Prostate gland (tissue), 2 donors: ENCODE results near the gene TMEM223. TPM values are rescaled to one million over a fixed set of nuclear protein-coding genes. Genes with fewer than 3 reads are reported as not detected.
"Not testable (repeated sequence)": the region's sequence is repeated elsewhere in the genome, so short reads cannot be mapped to it uniquely, and the experiment has no call there.

Experiments
- DNase-seq: peaks from one replicate; pipeline ENCODE4 v3.0.0-alpha.2; 2019; ENCODE audit warnings: low spot score
- H3K27ac ChIP-seq, 2 donors: fragments of 200-600 bp; sonication (generic); 2 replicates each; pipeline ENCODE4 v1.5.1; 2017 to 2019
- H3K27me3 ChIP-seq: fragments of 200-600 bp; sonication (generic); replicated peaks from 2 replicates; pipeline ENCODE4 v1.5.1; 2019; ENCODE audit not compliant: insufficient read depth
- H3K36me3 ChIP-seq, 2 donors: fragments of 200-600 bp; sonication (generic); 1 replicate in 1 of 2; 2 replicates in 1 of 2; pipeline versions ENCODE4 v1.5.1 to v1.8.1; 2017 to 2019
- H3K4me1 ChIP-seq: fragments of 200-600 bp; sonication (generic); replicated peaks from 2 replicates; pipeline ENCODE4 v1.5.1; 2019
- H3K4me3 ChIP-seq, 2 donors: fragments of 200-600 bp; sonication (generic); 2 replicates each; pipeline ENCODE4 v1.5.1; 2017 to 2019
- H3K9me3 ChIP-seq: fragments of 200-600 bp; sonication (generic); 2 replicates; pipeline ENCODE4 v1.5.1; 2017
- POLR2A ChIP-seq: fragments of 450-650 bp; IDR thresholded peaks from one replicate; pipeline ENCODE4 v1.6.1; 2016; ENCODE audit warnings: antibody characterized with exemption, mild to moderate bottlenecking
- POLR2AphosphoS5 ChIP-seq: sonication (generic); formaldehyde crosslinking; IDR thresholded peaks from one replicate; pipeline ENCODE4 v1.6.1; 2017; ENCODE audit warnings: antibody characterized with exemption
- WGBS: methylation state at CpG from one replicate; pipeline ENCODE4 v1.1.5; 2018; 5-methylcytosine and 5-hydroxymethylcytosine counted together
- intact Hi-C: fragments of 100-400 bp; cut with DNase I; formaldehyde crosslinking; loops from one replicate; pipeline ENCODE4 v1.14.2; 2022
- total RNA-seq, 2 donors: library from RNA; depleted of rRNA; stranded (reverse); fragments of >200 nt; gene quantifications; one replicate each; pipeline ENCODE4 v1.1.0, GENCODE V29; 2016
- TF ChIP-seq, protein P1 (sequence below), 4 experiments: fragments of 200-600 bp in 2 of 4; fragments of 450-650 bp in 2 of 4; sonication (generic) in 2 of 4; IDR thresholded peaks; 1 replicate in 3 of 4; 2 replicates in 1 of 4; pipeline ENCODE4 v1.5.1; 2016 to 2019; ENCODE audit warnings: antibody characterized with exemption in 4 of 4, mild to moderate bottlenecking in 2 of 4, moderate library complexity in 2 of 4

Gene TMEM223
- total RNA-seq, 2 donors from 2014 or later: 35.8 to 73.6 TPM

GRCh38 chr11:62832336-62833234 is 40.8 kb upstream of the TMEM223 start, which contains the start of gene TEX54:
TEX54 (minus strand) TSS chr11:62832841.
- intact Hi-C loops: no loop called here
- peak; percentile 21 for DNase-seq

DNA sequence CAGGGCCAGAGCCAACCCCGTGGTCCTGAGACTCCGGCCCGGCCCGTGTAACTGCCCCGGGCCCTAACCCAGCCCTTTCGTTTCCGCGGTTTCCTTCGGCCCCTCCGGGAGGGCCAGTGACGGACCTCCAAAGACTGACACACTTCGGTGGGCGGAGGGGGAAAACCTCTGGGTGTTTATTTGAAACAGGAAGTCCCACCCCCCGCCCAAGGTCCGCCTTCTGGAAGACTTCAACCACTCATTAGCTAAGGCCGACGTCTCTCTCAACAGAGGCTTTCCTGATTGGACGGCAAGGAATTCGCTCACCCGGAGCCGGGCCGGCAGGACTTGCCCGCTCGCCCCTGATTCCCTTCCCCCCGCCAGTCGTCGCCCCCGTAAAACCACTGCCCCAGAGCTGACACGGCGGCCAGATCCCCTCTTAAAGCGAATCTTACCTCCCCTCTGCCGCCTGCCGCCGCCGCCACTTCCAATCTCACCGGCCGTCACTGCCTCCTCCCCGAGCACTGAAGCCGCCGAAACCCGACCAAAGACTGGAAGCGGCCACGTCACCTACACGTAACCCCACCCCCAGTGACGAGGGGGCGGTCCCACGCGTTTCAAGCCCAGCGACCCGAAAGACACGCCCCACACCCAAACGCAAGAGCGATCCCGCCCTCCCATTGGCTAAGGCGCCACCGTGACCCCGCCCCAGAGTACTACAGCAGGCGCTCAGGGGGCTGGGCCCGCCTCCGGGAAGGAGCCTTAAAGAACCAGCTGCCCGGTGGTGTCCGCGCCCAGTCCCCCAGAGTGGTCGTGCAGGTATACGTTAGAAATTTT is 39.9 kb upstream of the TMEM223 start, which contains the start of gene STX5:
Gene STX5, minus strand, starts transcription at position 532 of the 816 bp plus-strand sequence. CDS start 808 bp downstream, outside the sequence.
- no peaks in the 10 kb centered on the region for H3K9me3 ChIP-seq
- peak within 1 kb of the TSS; percentile 75 to 92 for H3K4me3 ChIP-seq
- 0% methylated on average over 61 of the region's 65 CpGs for WGBS
- peak; percentile 86 for TF ChIP-seq POLR2A
- TF ChIP-seq, protein P1, sequence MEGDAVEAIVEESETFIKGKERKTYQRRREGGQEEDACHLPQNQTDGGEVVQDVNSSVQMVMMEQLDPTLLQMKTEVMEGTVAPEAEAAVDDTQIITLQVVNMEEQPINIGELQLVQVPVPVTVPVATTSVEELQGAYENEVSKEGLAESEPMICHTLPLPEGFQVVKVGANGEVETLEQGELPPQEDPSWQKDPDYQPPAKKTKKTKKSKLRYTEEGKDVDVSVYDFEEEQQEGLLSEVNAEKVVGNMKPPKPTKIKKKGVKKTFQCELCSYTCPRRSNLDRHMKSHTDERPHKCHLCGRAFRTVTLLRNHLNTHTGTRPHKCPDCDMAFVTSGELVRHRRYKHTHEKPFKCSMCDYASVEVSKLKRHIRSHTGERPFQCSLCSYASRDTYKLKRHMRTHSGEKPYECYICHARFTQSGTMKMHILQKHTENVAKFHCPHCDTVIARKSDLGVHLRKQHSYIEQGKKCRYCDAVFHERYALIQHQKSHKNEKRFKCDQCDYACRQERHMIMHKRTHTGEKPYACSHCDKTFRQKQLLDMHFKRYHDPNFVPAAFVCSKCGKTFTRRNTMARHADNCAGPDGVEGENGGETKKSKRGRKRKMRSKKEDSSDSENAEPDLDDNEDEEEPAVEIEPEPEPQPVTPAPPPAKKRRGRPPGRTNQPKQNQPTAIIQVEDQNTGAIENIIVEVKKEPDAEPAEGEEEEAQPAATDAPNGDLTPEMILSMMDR (IDR thresholded peaks at IDR 0.05): peak in 1 of 4 experiments; percentile 3
- TF ChIP-seq POLR2AphosphoS5: peak; percentile 96
- no peaks in the 10 kb centered on the region for H3K36me3 ChIP-seq
- H3K27me3 ChIP-seq: no peaks in the 10 kb centered on the region
- intact Hi-C loops: no loop called here
- DNase-seq: peak; percentile 100
- peaks cover 2% of the 10 kb centered on the region for H3K4me1 ChIP-seq
- H3K27ac ChIP-seq: peak within 1 kb of the TSS; percentile 92 to 93

More at GRCh38 chr11:62832336-62833234, 40.8 kb upstream of the TMEM223 start, which contains the start of gene TEX54:
- Histone ChIP-seq H3K27ac (peak within 1 kb of the TSS; percentile 92 to 93), H3K9me3 (no peaks in the 10 kb centered on the region), H3K27me3 (no peaks in the 10 kb centered on the region), H3K4me1 (peaks cover 3% of the 10 kb centered on the region), H3K4me3 (peak within 1 kb of the TSS; percentile 75 to 92), H3K36me3 (no peaks in the 10 kb centered on the region)
- TF ChIP-seq POLR2A: no peak
- TF ChIP-seq POLR2AphosphoS5: no peak
- TF ChIP-seq, protein P1 (IDR thresholded peaks at IDR 0.05): no peak
- WGBS: 11% methylated on average over 40 of the region's 40 CpGs

- no peaks in the 10 kb centered on the region for H3K27me3 ChIP-seq
- H3K4me1 ChIP-seq: peaks cover 2% of the 10 kb centered on the region
- peak overlapping the region; percentile 92 to 93 for H3K27ac ChIP-seq
- under 1% methylated on average over 33 of the region's 33 CpGs for WGBS
- H3K9me3 ChIP-seq: no peaks in the 10 kb centered on the region
- TF ChIP-seq POLR2A (no peak), POLR2AphosphoS5 (no peak)
- TF ChIP-seq, protein P1 (IDR thresholded peaks at IDR 0.05): no peak
- intact Hi-C loops: no loop called here
- no peak for DNase-seq
- peaks cover 0 to 1% of the 10 kb centered on the region in 2 donors for H3K36me3 ChIP-seq
- H3K4me3 ChIP-seq: peak overlapping the region; percentile 75 to 92
Measured at GRCh38 chr11:62830904-62831519, 39.2 kb upstream of the TMEM223 start.

DNA sequence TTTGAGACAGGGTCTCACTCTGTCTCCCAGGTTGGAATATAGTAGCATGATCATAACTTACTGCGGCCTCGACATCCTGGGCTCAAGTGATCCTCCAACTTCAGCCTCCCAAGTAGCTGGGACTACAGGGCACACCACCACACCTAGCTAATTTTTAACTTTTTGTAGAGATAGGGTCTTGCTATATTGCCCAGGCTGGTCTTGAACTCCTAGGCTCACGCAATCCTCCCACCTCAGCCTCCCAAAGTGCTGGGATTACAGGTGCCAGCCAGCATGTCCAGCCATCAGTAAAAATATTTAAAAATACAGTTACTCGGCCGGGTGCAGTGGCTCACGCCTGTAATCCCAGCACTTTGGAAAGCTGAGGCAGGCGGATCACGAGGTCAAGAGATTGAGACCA is 36.3 kb upstream of the TMEM223 start:
- H3K27me3 ChIP-seq, H3K9me3 ChIP-seq, H3K4me3 ChIP-seq, H3K27ac ChIP-seq, intact Hi-C loops, H3K4me1 ChIP-seq, DNase-seq: not testable (repeated sequence)
- 93% methylated on average over 8 of the region's 8 CpGs for WGBS
- peaks cover 16 to 26% of the 10 kb centered on the region in 2 donors for H3K36me3 ChIP-seq
